ENCODE data around the gene TMEM52B. TPM values are rescaled to one million over a fixed set of nuclear protein-coding genes. Genes with fewer than 3 reads are reported as not detected.

TMEM52B gene
- total RNA-seq, 4 donors from 2014 or later = 0.17 to 1.6 TPM; not detected in 2

GRCh38 chr12:10236720-10237119 lies 57.9 kb downstream of the TMEM52B start:
- Histone ChIP-seq H3K4me3 (no peak overlapping the region), H3K9me3 (no peaks in the 10 kb centered on the region), H3K27ac (replicated peaks in 1 of 4) (no peak overlapping the region), H3K36me3 (peaks cover 0 to 26% (median 0%) of the 10 kb centered on the region in 4 donors), H3K27me3 (no peaks in the 10 kb centered on the region), H3K4me1 (no peaks in the 10 kb centered on the region)
- no peak for DNase-seq (ENCODE audit: extremely low spot score)
- 100% methylated on average over 1 of the region's 1 CpG for WGBS
- TF ChIP-seq EP300 (IDR thresholded peaks at IDR 0.05) (no peak), POLR2A (IDR thresholded peaks at IDR 0.05; ENCODE audit: low read depth) (no peak), CTCF (IDR thresholded peaks at IDR 0.05) (no peak), POLR2AphosphoS5 (IDR thresholded peaks at IDR 0.05) (no peak)
- intact Hi-C loops (cut with DNase I) = loop anchor here (2.0 kb wide), 1 partner anchor 324 kb away; no protein-coding TSS in a partner anchor

- no peaks in the 10 kb centered on the region for H3K27me3 ChIP-seq
- intact Hi-C loops (cut with DNase I) = no loop called here
- no peaks in the 10 kb centered on the region for H3K9me3 ChIP-seq
- WGBS = 54% methylated on average over 1 of the region's 1 CpG
- no peak overlapping the region for H3K4me3 ChIP-seq
- peaks cover 0 to 30% (median 0%) of the 10 kb centered on the region in 4 donors for H3K36me3 ChIP-seq
- no peak overlapping the region for H3K27ac ChIP-seq (replicated peaks in 1 of 4)
- DNase-seq (ENCODE audit: extremely low spot score) = no peak
- H3K4me1 ChIP-seq = no peaks in the 10 kb centered on the region
- no peak for TF ChIP-seq POLR2A (IDR thresholded peaks at IDR 0.05; ENCODE audit: low read depth)
- no peak for TF ChIP-seq CTCF (IDR thresholded peaks at IDR 0.05)
- TF ChIP-seq EP300 (IDR thresholded peaks at IDR 0.05) = no peak
- TF ChIP-seq POLR2AphosphoS5 (IDR thresholded peaks at IDR 0.05) = no peak
Observed at GRCh38 chr12:10238526-10238925, 59.7 kb downstream of the TMEM52B start.

- Histone ChIP-seq H3K4me1 (no peaks in the 10 kb centered on the region), H3K27ac (replicated peaks in 1 of 4) (no peak overlapping the region), H3K9me3 (no peaks in the 10 kb centered on the region), H3K36me3 (peaks cover 0 to 30% (median 0%) of the 10 kb centered on the region in 4 donors), H3K27me3 (no peaks in the 10 kb centered on the region), H3K4me3 (no peak overlapping the region)
- intact Hi-C loops (cut with DNase I) = no loop called here
- TF ChIP-seq POLR2AphosphoS5 (IDR thresholded peaks at IDR 0.05) (no peak), CTCF (IDR thresholded peaks at IDR 0.05) (no peak), EP300 (IDR thresholded peaks at IDR 0.05) (no peak), POLR2A (IDR thresholded peaks at IDR 0.05; ENCODE audit: low read depth) (no peak)
- WGBS = 55% methylated on average over 3 of the region's 3 CpGs
- DNase-seq (ENCODE audit: extremely low spot score) = no peak
Observed at GRCh38 chr12:10241290-10241689, 62.5 kb downstream of the TMEM52B start.

Other genes starting within 250 kb of the TMEM52B start
- gene CLEC2A, start 246.7 kb upstream of the TMEM52B start, total RNA-seq = not detected
- 1 to 10 TPM in 2 of 4 donors, under 1 TPM in 2; 0.26 to 2.1 (median 0.95) TPM for gene CLEC12A, start 207.6 kb upstream of the TMEM52B start, total RNA-seq
- gene CLEC1B, start 179.9 kb upstream of the TMEM52B start, total RNA-seq = not detected
- not detected for gene CLEC12B, start 168.4 kb upstream of the TMEM52B start, total RNA-seq
- under 1 TPM in 1 of 4 donors, not detected in 3; 0.17 TPM for gene CLEC9A, start 148.3 kb upstream of the TMEM52B start, total RNA-seq
- gene CLEC1A, start 80.0 kb upstream of the TMEM52B start, total RNA-seq = 1 to 10 TPM; 1.7 to 8.3 (median 4.7) TPM
- gene CLEC7A, start 48.8 kb upstream of the TMEM52B start, total RNA-seq = 1 to 10 TPM; 1.7 to 9.4 (median 3.2) TPM
- gene OLR1, start 6.9 kb upstream of the TMEM52B start, total RNA-seq = 1 to 10 TPM in 1 of 4 donors, under 1 TPM in 2, not detected in 1; 0.40 to 1.2 (median 0.58) TPM
- gene GABARAPL1, start 33.8 kb downstream of the TMEM52B start, total RNA-seq = 100 to 1,000 TPM; 142 to 352 (median 213) TPM
- gene KLRD1, start 128.8 kb downstream of the TMEM52B start, total RNA-seq = 1 to 10 TPM in 1 of 4 donors, under 1 TPM in 3; 0.32 to 1.3 (median 0.73) TPM
- gene KLRK1, start 211.0 kb downstream of the TMEM52B start, total RNA-seq = 1 to 10 TPM in 3 of 4 donors, under 1 TPM in 1; 0.19 to 1.8 (median 1.2) TPM
- gene KLRC4, start 230.7 kb downstream of the TMEM52B start, total RNA-seq = under 1 TPM in 1 of 4 donors, not detected in 3; 0.83 TPM
- not detected for gene KLRC3, start 241.6 kb downstream of the TMEM52B start, total RNA-seq

Measured in esophagus muscularis mucosa (tissue), 4 donors.